Measurements from ENCODE around the gene COL17A1. TPM values are rescaled to one million over a fixed set of nuclear protein-coding genes. Genes with fewer than 3 reads are reported as not detected.

The COL17A1 gene
- total RNA-seq, 1 donor from 2014 or later: 1.5 TPM

DNA sequence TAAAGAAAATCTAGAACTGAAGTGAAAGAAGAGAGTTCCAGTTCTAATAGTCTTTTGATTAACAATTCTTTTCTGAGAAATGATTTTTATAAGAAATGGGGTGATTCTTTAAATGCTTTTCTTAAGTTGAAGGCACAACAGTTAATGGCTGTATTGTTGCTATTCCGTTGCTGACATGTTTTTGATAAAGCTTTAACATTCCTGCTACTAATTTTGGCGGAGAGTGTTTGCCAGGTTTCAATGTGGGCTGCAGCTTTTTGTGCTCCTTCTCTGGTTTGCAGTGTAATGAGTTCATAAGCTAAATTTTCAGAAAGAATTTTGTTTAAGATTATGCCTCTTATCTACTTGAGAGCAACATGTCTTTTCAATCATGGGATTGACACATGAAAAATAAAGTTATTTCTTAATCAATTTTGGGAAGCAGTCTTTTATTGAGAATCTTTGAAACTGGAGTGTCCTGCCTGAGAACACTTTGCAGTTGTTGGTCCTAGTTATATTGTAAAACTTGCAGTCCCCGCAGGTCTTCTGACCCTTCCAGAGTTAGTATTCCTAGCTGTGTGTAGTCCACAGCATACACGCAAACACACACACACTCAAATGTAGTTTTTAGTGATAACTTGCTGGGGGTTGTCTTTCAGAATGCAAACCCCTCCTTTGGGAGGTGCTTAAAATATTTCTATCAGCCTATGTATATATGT is 56.7 kb downstream of the COL17A1 start:
- no peak for TF ChIP-seq CTCF (IDR thresholded peaks at IDR 0.05)
- intact Hi-C loops (cut with DNase I): no loop called here
- H3K27me3 ChIP-seq: no peaks in the 10 kb centered on the region
- no peaks in the 10 kb centered on the region for H3K9me3 ChIP-seq
- no peak for ATAC-seq
- H3K27ac ChIP-seq: no peak overlapping the region
- H3K36me3 ChIP-seq: peaks cover 74% of the 10 kb centered on the region
- H3K4me3 ChIP-seq: no peak overlapping the region
- DNase-seq: no peak
- no peaks in the 10 kb centered on the region for H3K4me1 ChIP-seq

- ATAC-seq (peak; percentile 63), DNase-seq (no peak)
- H3K27me3 ChIP-seq: no peaks in the 10 kb centered on the region
- intact Hi-C loops (cut with DNase I): no loop called here
- H3K4me1 ChIP-seq: no peaks in the 10 kb centered on the region
- peak; percentile 13 for TF ChIP-seq CTCF (IDR thresholded peaks at IDR 0.05)
- H3K27ac ChIP-seq: no peak overlapping the region
- no peaks in the 10 kb centered on the region for H3K9me3 ChIP-seq
- no peak overlapping the region for H3K4me3 ChIP-seq
- peaks cover 83% of the 10 kb centered on the region for H3K36me3 ChIP-seq
Observed at GRCh38 chr10:104028146-104028545, 57.5 kb downstream of the COL17A1 start.

- no peak overlapping the region for H3K27ac ChIP-seq
- H3K9me3 ChIP-seq: no peaks in the 10 kb centered on the region
- DNase-seq (no peak), ATAC-seq (no peak)
- no peaks in the 10 kb centered on the region for H3K4me1 ChIP-seq
- no peak for TF ChIP-seq CTCF (IDR thresholded peaks at IDR 0.05)
- intact Hi-C loops (cut with DNase I): no loop called here
- H3K4me3 ChIP-seq: no peak overlapping the region
- no peaks in the 10 kb centered on the region for H3K27me3 ChIP-seq
- peaks cover 85% of the 10 kb centered on the region for H3K36me3 ChIP-seq
Observed at GRCh38 chr10:104026762-104027161, 58.9 kb downstream of the COL17A1 start.

- no peak for ATAC-seq
- H3K27me3 ChIP-seq: no peaks in the 10 kb centered on the region
- TF ChIP-seq CTCF (IDR thresholded peaks at IDR 0.05): no peak
- no peak for DNase-seq
- intact Hi-C loops (cut with DNase I): no loop called here
- H3K27ac ChIP-seq: no peak overlapping the region
- no peaks in the 10 kb centered on the region for H3K9me3 ChIP-seq
- no peak overlapping the region for H3K4me3 ChIP-seq
- H3K4me1 ChIP-seq: no peaks in the 10 kb centered on the region
- H3K36me3 ChIP-seq: peaks cover 92% of the 10 kb centered on the region
Observed at GRCh38 chr10:104025524-104025923, 60.2 kb downstream of the COL17A1 start.

DNA sequence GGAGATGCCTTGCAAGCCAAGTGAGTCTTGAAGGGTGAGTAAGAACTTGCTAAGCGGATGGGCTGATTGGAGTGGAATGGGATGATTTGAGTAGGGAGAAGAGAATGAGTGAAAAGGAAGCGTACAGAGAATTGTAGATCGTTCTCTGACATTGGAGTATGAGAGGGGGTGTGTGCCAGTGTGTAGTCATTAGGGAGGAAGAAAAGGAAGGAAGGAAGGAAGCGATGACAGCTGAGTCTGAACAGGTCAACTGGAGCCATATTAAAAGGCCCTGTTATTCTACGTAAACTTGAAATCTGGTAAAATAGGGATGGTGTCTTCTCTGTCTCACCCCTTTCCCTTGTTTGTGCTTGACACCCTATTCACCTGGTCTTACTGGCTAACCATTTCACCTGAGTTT is 63.7 kb downstream of the COL17A1 start:
- peaks cover 96% of the 10 kb centered on the region for H3K36me3 ChIP-seq
- no peak for DNase-seq

More for the DNA sequence above, 63.7 kb downstream of the COL17A1 start:
- H3K4me1 ChIP-seq: no peaks in the 10 kb centered on the region
- H3K4me3 ChIP-seq: no peak overlapping the region
- intact Hi-C loops (cut with DNase I): no loop called here
- no peak overlapping the region for H3K27ac ChIP-seq
- no peaks in the 10 kb centered on the region for H3K9me3 ChIP-seq
- no peak for ATAC-seq
- no peaks in the 10 kb centered on the region for H3K27me3 ChIP-seq
- TF ChIP-seq CTCF (IDR thresholded peaks at IDR 0.05): no peak

Measured in upper lobe of right lung (tissue), 1 donor.